Activated naive CD4-positive, alpha-beta T cell (primary cell): ENCODE measurements around the gene ZFP36.

ENCODE experiments used
- DNase-seq, 4 experiments: peaks; one replicate each; lab custom pipeline; 2025; lab: John Stamatoyannopoulos, UW

Gene ZFP36

DNA sequence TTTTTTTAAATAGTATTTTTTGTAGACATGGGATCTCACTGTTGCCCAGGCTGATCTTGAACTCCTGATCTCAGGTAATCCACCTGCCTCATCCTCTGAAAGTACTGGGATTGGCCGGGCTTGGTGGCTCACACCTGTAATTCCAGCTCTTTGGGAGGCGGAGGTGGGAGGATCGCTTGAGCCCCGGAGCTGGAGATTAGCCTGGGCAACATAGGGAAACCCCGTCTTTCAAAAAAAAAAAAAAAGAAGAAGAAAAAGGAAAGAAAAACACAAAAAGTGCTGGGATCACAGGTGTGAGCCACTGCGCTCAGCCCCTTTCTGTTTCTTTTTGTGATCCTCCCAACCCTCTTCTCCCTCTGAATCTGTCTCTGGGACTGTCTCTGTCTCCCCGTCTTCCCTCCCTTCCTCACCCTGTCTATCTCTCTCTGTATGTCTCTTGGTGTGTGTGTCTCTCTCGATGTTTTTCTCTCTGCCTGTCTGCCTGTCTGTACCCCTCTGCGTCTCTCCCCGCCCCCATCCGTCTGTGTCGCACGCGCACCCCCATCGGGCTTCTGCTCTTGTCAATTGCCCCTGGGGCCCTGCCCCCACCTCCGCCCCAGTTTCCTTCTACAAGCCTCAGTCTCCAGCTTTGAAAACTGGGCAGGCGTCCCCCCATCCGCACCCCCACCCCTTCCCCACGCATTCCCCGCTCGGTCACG, 540 bp upstream of the ZFP36 start:
- peak; percentile 55 to 91 (median 78) for DNase-seq

DNA sequence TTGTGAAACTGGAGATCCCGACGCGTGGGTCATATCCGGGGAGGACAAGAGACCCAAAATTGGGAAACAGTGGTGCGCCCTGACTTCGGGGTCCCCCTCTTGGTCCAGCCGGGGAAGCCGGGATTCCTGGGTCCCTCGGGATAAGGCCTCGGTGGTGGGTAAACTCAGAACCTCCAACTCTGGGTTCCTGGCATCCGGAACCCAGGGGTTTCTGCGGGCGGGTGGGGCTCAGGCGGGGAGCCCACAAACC, 688 bp downstream of the ZFP36 start:
- no peak for DNase-seq

DNA sequence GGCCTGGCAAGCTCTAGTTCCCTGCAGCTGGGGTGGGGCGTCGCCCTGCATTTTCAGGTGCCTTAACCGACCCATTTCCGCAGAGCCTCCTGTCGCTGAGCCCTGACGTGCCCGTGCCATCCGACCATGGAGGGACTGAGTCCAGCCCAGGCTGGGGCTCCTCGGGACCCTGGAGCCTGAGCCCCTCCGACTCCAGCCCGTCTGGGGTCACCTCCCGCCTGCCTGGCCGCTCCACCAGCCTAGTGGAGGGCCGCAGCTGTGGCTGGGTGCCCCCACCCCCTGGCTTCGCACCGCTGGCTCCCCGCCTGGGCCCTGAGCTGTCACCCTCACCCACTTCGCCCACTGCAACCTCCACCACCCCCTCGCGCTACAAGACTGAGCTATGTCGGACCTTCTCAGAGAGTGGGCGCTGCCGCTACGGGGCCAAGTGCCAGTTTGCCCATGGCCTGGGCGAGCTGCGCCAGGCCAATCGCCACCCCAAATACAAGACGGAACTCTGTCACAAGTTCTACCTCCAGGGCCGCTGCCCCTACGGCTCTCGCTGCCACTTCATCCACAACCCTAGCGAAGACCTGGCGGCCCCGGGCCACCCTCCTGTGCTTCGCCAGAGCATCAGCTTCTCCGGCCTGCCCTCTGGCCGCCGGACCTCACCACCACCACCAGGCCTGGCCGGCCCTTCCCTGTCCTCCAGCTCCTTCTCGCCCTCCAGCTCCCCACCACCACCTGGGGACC, 1.2 kb downstream of the ZFP36 start:
- DNase-seq = peak in 2 of 4 experiments; percentile 46 to 65

DNA sequence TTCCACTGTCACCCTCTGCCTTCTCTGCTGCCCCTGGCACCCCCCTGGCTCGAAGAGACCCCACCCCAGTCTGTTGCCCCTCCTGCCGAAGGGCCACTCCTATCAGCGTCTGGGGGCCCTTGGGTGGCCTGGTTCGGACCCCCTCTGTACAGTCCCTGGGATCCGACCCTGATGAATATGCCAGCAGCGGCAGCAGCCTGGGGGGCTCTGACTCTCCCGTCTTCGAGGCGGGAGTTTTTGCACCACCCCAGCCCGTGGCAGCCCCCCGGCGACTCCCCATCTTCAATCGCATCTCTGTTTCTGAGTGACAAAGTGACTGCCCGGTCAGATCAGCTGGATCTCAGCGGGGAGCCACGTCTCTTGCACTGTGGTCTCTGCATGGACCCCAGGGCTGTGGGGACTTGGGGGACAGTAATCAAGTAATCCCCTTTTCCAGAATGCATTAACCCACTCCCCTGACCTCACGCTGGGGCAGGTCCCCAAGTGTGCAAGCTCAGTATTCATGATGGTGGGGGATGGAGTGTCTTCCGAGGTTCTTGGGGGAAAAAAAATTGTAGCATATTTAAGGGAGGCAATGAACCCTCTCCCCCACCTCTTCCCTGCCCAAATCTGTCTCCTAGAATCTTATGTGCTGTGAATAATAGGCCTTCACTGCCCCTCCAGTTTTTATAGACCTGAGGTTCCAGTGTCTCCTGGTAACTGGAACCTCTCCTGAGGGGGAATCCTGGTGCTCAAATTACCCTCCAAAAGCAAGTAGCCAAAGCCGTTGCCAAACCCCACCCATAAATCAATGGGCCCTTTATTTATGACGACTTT, 2.0 kb downstream of the ZFP36 start:
- peak in 1 of 4 experiments; percentile 14 for DNase-seq

DNA sequence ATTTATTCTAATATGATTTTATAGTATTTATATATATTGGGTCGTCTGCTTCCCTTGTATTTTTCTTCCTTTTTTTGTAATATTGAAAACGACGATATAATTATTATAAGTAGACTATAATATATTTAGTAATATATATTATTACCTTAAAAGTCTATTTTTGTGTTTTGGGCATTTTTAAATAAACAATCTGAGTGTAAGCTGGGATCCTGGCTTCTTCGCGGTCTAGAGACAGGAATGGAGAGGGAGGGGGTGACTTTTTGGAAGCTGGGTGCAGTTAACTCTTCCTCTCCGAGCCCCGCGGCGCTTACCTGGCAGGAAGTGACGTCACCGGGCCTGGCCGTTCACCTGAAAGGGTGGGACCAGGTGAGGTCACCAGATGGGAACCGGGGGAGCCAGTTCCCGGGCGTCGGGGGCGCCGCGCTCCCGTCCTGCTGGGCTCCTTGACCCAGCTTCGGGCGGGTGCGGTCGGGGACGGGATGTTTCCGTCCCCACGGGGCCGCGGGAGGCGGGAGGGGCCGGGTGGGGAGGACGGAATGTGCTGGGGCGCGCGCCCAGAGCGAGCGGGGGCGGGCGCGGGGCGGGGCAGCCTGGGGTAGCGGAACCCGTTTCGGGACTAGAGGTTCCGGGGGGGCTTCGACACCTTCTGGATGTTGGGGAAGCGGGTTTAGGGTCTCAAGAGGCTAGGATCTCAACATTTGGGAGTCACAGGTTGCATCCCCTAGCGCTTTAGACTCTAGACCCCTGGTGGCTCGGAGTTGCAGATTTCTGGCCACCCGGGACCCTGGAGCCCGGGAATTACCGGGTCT, 2.8 kb downstream of the ZFP36 start:
- DNase-seq = peak; percentile 45 to 80 (median 66)

DNA sequence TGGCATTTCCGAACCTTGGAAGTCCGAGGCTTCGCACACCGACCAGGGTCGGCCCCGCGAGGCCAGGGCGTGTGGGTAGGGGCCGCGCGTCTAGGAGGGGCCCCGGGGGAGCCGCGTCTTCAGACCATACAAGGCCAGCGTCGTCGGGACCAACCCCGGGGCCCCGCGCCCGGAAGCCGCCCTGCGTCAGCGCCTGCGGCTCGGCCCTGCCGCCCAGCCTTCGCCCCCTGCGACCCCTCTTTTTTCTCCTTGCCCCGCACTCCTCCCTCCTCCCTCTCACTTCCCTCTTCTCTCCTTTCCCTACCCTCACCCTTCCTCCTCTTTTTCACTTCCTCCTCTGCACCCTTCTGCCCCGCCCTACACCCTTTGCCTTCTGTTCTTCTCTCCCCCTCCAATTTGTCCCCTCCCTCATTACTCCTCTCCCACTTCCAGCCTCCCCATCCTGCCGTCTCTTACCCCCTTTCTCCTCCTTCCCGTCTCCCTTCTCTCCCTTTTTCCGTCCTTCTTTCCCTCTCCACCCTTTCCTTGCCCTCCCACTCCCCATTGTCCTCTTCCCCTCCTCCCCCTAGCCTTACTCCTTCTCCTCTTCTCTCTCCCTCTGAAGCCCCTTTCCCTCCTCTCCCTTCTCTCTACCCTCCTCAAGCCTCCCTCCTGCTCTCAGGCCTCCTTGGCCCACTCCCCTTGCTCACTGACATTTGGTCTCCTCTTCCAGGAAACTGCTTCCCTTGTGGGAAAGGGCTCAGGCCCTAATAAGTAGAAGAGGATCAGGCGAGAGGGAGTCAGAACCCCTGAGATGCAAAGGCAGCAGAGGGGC, 3.6 kb downstream of the ZFP36 start:
- peak in 2 of 4 experiments; percentile 51 to 61 for DNase-seq

DNA sequence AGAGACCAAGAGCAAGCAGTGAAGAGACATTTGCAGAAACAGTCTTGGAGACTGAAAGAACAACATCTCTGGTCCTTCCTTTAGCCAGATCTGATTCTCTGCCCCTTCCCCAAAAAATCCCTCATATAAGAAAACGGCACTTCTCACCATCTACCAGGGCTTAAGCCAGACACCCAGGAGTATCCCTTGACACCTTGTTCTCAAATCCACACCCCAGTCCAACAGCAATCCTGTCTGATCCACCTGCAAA, 4.1 kb downstream of the ZFP36 start:
- no peak for DNase-seq

DNA sequence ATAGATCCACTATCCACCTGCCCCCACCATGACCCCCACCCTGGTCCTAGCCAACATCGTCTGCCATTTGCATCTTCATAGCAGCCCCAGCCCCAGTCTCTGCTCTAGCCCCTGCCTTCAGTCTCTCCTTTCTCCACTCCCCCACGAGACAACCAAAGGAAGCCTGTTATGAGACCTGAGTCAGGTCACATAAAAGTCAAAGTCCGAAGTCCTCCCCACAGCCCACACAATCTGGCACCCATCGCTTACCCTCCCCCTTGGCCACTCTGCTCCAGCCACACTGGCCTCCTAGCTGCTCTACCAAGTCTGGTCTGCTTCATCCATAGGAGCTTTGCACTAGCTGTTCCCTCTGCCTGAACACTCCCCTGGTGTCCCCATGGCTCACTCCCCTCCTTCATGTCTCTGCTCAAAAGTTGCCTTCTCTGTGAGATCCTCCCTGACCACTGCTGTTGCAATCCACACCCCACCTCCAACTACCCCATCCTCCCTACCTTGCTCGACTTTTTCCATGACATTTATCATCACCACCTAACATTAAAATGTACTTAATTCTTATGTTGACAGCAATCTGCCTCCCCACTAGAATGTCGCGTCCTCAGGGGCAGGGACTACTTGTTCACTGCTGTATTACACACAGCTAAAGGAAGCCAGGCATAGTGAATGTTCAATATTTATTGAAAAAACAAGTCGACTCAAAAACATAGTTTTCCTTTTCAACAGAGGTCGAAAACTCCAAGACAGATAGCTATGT, 4.6 kb downstream of the ZFP36 start:
- no peak for DNase-seq

DNA sequence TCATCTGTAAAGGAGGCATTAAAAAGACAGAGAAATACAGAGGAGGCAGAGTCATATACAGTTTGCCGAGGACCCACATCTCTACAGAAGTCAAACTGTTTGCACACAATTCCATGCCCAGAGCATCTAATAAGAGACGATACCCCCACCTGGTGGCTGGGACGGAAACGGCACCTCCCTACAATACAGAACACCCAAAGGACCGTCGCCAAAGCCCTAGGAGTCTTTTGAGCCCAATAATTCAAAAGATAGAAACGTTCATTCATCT, 5.1 kb downstream of the ZFP36 start:
- DNase-seq = peak; percentile 86 to 91 (median 88)

DNA sequence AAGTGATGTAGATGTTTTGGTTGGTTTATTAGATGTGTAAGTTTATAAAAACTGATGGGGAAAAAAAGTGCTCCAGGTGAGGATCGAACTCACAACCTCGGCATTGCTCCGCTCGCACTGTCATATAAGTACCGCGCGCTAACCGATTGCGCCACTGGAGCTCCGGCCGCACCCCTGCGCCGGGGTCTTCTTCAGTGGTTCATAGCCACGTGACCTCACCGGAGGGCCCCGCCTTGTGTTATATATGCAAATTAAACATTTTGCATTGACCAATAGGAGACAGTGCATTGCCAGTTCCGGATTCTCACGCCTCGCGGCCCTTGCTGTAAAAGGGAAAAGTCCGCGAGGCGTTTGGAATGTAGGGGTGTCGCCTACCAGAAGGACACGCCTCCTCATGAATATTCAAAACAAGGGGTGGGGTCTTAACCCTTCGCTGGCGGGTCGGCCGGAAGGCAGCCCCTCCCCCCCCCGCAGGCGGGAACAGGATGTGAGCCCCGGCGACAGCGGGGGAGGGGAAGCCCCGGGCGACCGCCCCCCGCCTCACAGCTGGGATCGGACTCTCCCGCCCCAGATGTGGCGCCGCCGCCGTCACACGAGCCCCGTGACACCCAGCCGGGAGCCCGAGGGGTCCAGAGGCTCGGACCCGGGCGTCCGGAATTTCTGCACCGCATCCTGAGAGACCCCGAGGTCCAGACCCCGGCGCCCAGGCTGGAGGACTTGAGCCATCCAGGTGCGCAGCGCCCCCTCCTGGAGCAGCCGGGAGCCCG, 5.6 kb downstream of the ZFP36 start, which contains the start of gene PLEKHG2:
Gene PLEKHG2 (plus strand): TSS at position 570 of the 767 bp plus-strand sequence. CDS start 1,418 bp downstream, outside the sequence.
- peak; percentile 98 to 99 (median 98) for DNase-seq

DNA sequence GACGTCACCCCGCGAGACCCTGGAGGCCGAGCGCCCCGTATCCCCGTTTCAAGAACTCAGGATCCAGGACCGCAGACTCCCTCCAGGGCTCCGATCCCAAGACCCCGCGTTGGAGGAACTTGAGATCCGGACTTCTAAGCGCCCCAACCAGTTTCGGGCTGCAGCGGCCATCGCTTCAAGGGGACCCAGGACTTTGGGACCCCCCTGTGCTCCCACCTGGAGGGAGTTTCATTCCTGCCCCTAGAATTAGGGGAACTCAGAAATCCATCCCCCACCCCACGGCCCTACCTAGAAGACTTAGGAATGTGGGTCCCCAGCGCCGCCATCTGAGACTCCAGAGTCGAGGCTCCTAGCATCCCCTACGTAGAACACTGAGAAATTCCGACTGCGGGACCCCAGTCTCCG, 6.2 kb downstream of the ZFP36 start:
- peak in 1 of 4 experiments; percentile 35 for DNase-seq

DNA sequence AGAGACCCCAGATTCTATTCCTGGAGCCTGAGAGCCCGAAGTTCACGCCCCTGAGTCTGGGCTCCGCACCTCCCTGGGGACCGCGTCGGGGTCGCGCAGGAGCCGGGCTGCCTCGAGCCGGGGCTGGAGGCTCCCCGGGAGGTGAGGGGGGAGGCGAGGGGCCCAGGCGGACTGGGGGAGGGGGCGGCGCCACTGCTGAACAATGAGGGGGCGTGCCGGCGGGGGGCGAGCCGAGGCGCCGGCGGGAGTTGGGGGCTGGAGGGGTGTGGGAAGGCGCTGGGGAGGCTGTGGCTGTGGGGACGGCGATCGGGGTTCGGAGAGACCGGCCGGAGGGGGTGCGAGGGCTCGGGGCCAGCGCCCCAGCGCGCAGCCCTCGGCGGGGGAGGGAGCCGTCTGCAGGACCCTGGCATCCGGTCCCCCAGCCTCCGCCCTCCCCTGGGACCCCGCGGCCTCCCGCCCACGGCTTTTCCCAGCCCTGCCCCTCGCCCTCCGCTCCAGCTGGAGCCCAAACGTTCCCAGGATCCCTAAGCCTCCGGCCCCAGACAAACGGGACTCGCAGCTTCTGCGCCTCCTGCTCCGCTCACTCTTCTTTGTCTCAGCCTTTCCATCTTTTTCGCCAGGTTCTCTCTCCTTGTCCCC, 6.7 kb downstream of the ZFP36 start:
- DNase-seq = peak in 1 of 4 experiments; percentile 35

DNA sequence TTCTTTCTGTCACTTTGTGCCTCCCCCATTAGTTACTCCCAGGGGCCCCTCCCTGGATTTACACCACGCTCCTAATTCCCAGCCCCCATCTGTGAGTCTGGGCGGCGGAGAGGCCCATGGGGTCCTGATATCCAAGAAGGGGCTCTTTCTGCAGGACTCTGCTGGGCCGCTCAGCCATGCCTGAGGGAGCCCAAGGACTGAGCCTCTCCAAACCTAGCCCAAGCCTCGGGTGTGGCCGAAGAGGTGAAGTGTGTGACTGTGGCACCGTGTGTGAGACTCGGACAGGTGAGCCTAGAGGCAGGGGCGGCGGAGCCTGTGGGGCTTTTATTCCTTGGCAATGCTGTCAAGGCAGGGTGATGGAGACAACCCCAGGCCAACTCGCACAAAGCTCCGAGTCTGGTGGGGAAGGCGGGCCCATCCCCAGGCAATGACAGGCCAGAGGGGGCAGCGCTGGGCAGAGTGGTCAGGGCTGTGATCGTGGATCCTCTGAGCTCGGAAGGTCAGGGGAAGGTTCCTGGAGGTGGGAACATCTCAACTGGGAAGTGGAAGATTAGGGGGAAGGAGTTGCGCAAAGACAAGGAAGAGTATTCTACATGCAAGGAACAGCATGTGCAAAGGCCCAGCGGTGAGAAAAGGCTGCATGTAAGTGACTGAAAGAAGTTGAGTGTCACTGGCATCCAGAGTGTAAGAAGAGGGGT, 7.4 kb downstream of the ZFP36 start:
- DNase-seq = no peak

DNA sequence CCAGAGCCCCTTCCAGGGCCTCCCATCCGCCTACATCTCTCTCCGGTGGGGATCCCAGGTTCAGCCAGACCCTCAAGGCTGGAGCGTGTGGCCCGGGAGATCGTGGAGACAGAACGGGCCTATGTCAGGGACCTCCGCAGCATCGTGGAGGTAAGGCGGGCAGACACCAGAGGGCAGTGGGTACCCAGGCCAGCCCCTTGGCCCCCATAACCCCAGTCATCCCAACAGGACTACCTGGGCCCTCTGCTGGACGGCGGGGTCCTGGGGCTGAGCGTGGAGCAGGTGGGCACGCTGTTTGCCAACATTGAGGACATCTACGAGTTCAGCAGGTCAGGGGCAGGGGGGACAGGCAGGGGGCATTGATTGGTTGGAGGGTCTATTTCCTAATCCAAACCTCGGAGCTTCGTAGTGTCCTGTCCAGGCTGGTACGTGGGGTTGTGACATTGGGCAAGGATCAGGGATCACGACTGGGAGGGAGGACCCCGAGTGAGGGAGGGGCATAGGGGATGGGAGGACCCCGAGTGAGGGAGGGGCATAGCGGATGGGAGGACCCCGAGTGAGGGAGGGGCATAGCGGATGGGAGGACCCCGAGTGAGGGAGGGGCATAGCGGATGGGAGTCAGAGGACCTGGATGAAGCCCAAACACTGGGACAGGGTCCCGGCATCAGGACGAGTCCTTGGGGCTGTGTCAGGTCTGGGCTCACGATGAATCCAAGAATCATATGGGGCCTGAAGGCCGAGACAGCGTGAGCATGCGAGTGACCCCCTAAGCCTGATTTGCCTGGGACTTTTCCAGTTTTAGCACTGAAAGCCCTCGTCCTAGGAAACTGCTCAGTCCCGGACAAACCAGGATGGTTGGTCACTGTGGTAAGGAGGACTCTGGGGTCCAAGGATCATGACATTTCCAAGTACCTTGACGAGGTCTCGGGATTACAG, 8.7 kb downstream of the ZFP36 start:
- peak in 1 of 4 experiments; percentile 11 for DNase-seq

DNA sequence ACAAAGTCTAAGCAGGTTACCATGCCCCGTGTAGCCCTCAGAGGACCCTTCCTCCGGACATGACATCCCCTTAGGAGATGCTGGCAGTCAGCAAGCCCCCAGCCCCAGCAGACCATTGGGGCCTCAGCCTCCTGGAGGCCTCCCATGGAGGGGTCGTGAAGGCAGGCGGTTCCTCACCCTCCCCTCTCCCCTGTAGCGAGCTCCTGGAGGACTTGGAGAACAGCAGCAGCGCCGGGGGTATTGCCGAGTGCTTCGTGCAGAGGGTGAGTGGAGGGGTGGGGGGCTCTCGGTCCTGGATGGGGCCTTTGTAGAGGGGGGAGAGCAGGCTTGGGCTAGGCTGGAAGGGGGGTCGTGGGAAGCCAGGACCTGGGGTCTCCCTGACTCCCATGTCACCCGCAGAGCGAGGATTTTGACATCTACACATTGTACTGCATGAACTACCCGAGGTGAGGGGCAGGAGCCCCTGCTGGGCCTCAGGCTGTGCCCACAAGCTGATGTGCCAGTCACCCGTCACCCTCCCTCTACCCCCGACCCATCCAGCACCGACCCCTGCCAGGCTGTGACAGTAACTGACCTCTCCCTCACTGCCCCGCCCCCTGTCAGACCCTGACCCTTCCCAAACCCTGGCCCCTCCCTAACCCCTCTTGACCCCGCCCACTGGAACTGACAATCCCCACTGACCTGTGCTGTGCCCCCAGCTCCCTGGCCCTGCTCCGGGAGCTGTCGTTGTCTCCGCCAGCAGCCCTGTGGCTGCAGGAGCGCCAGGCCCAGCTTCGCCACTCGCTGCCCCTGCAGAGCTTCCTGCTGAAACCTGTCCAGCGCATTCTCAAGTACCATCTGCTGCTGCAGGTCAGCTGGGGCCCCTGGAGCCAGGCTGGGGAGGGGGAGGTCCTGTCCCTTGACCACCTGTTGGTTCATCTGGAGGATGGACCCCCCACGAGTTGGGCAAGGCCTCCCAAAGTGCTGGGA, 9.8 kb downstream of the ZFP36 start:
- DNase-seq = no peak

DNA sequence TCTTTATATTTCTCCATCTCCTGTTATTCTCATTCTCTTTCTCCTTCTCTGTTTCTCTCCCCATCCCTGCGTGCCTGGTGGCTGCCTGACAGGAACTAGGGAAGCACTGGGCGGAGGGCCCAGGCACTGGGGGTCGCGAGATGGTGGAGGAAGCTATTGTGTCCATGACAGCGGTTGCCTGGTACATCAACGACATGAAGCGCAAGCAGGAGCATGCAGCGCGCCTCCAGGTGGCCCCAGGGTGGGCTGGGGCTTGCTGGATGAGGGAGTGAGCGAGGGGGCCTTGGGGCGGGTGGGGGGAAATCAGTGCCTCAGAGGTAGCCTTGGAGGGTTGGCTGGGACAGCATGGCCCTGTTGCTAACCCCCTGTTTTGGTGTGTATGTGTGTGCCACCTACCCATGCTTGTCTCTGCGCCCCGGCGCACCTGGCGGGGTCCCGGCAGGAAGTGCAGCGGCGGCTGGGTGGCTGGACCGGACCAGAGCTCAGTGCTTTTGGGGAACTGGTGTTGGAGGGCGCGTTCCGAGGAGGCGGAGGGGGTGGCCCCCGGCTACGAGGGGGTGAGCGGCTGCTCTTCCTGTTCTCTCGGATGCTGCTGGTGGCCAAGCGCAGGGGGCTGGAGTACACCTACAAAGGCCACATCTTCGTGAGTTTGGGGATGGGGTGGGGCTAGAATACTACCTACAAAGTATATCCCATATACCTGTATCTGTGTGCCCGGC, 11.0 kb downstream of the ZFP36 start:
- no peak for DNase-seq
